Measurements from ENCODE around the gene ZNF681. TPM values are rescaled to one million over a fixed set of nuclear protein-coding genes. Genes with fewer than 3 reads are reported as not detected.

The ZNF681 gene
- total and polyA plus RNA-seq, 2 of the 4 experiments (the other 2 are of a cell fraction), result 0.15 to 0.54 TPM

GRCh38 chr19:23788411-23788810 lies 29.7 kb upstream of the ZNF681 start:
- in situ Hi-C loops (cut with MboI; ENCODE audit: low sequenced_read_pairs) (no loop called here), dilution Hi-C loops (cut with HindIII; ENCODE audit: low sequenced_read_pairs, unreplicated experiment) (no loop called here), intact Hi-C loops (cut with micrococcal nuclease) (no loop called here)
- peaks cover 8% of the 10 kb centered on the region for H3K9me3 ChIP-seq (ENCODE audit: control insufficient read depth, insufficient read depth, low read length)
- 80% methylated on average over 1 of the region's 4 CpGs; no CpG with 5 or more reads in 1 of the 2 experiments for WGBS, 2 experiments (ENCODE audit: extremely low coverage in 2 of 2, insufficient read length in 1 of 2)
- H4K91ac ChIP-seq (ENCODE audit: insufficient read depth, low read depth, low read length), result no peak overlapping the region
- H2AK5ac ChIP-seq (ENCODE audit: low read depth, low read length), result no peak overlapping the region
- no peak overlapping the region for H3K14ac ChIP-seq (replicated peaks; ENCODE audit: low read depth, low read length)
- H4K5ac ChIP-seq (ENCODE audit: low read depth, low read length), result no peak overlapping the region
- no peak for ATAC-seq (ENCODE audit: low read depth)
- H2AFZ ChIP-seq (replicated peaks; ENCODE audit: low read length, poor library complexity), result no peak overlapping the region
- no peaks in the 10 kb centered on the region for H3K9me1 ChIP-seq (ENCODE audit: insufficient read depth, low read length)
- no peak for TF ChIP-seq MAFK (IDR thresholded peaks at IDR 0.05; ENCODE audit: low read depth, low read length)
- no peak for TF ChIP-seq NFE2L2 (IDR thresholded peaks at IDR 0.05; ENCODE audit: low read depth, low read length)
- TF ChIP-seq SMC3 (IDR thresholded peaks at IDR 0.05; ENCODE audit: low read depth, low read length), result no peak
- no peak for TF ChIP-seq MAZ (IDR thresholded peaks at IDR 0.05; ENCODE audit: borderline replicate concordance, low read depth, low read length)
- TF ChIP-seq FOS (IDR thresholded peaks at IDR 0.05; ENCODE audit: low read depth, low read length), result no peak
- TF ChIP-seq POLR2A (IDR thresholded peaks at IDR 0.05; ENCODE audit: low read depth, low read length), result no peak
- no peak for TF ChIP-seq BHLHE40 (IDR thresholded peaks at IDR 0.05; ENCODE audit: low read depth, low read length)
- no peak for TF ChIP-seq RFX5 (IDR thresholded peaks at IDR 0.05; ENCODE audit: low read depth, low read length)
- POLR2A ChIA-PET (ENCODE audit: unreplicated experiment), result no interaction called here
- H3K36me3 ChIP-seq (ENCODE audit: control insufficient read depth, insufficient read depth, low read length), result no peaks in the 10 kb centered on the region
- no peak overlapping the region for H3K4me3 ChIP-seq (ENCODE audit: insufficient read depth, low read depth, low read length)
- H2BK120ac ChIP-seq (ENCODE audit: low read depth, low read length), result no peak overlapping the region
- BruUV-seq (replicated peaks), result no TSS peak
- H4K8ac ChIP-seq (ENCODE audit: low read depth in 2 of 2, low read length in 2 of 2), result no peak overlapping the region
- H3K56ac ChIP-seq (ENCODE audit: extremely low read depth, insufficient read depth, low read length), result no peak overlapping the region
- H2BK15ac ChIP-seq (ENCODE audit: low read depth, low read length), result no peak overlapping the region
- H3K27ac ChIP-seq (ENCODE audit: insufficient read depth, low read length), result no peak overlapping the region
- CTCF ChIA-PET, result no interaction called here
- H2BK5ac ChIP-seq (ENCODE audit: low read depth, low read length, poor library complexity, severe bottlenecking), result no peak overlapping the region
- H3K4me2 ChIP-seq (ENCODE audit: low read depth, low read length), result no peak overlapping the region
- no peaks in the 10 kb centered on the region for H4K20me1 ChIP-seq (ENCODE audit: insufficient read depth, low read length)
- no peak for DNase-seq
- no peaks in the 10 kb centered on the region for H3K4me1 ChIP-seq (ENCODE audit: control insufficient read depth, insufficient read depth, low read length)
- H3K4ac ChIP-seq (ENCODE audit: low read depth, low read length), result no peak overlapping the region
- H2AK9ac ChIP-seq (replicated peaks; ENCODE audit: low read depth, low read length, poor library complexity), result no peak overlapping the region
- H2BK20ac ChIP-seq (ENCODE audit: low read depth, low read length), result no peak overlapping the region
- no peaks in the 10 kb centered on the region for H3K27me3 ChIP-seq (ENCODE audit: control insufficient read depth, insufficient read depth, low read length)
- H3K23ac ChIP-seq (ENCODE audit: low read depth, low read length), result no peak overlapping the region
- H3K79me1 ChIP-seq (ENCODE audit: low read depth in 1 of 2, low read length in 2 of 2), result no peaks in the 10 kb centered on the region
- no peak overlapping the region for H3K18ac ChIP-seq (ENCODE audit: low read depth, low read length)
- no peak overlapping the region for H3K9ac ChIP-seq (ENCODE audit: low read depth, low read length)

Measured in IMR-90 (cell line).